GM19395 (cell line): Measurements from ENCODE around the gene EIF4E3.

ENCODE experiments used
- ATAC-seq: cut with Tn5 transposase; IDR thresholded peaks from one replicate; pipeline ENCODE4 v1.9.1; 2021; ENCODE audit warnings: mild to moderate bottlenecking, moderate library complexity; ENCODE audit not compliant: unreplicated experiment

EIF4E3 gene

DNA sequence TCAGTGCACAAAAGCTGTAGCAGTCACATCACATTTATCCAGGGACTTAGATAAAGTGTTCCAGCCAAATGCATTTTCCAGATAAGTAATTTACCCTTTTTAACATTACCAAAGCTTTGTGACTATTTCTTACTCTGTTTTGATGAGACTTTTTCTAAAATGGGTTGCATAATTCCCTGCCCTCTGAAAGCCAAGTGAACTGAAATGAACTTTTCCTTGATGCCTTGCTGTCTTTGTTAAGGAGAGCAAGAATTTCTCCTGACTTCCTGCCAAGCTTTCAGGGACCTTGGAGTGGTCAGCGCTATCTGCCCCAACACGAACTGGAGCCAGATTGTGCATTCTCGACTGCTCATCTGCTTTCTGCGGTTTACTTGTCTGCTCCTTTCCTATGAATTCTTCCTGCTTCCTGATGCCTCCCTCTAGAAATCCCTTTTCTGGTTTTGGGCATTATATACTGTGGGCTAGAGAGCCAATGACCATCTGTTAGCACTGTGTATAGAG lies 34.8 kb downstream of the EIF4E3 start:
- no peak for ATAC-seq

- no peak for ATAC-seq
These were observed 35.9 kb downstream of the EIF4E3 start for GRCh38 chr3:71689291-71689690.

- ATAC-seq, result no peak
These were observed 37.1 kb downstream of the EIF4E3 start for GRCh38 chr3:71688121-71688520.

DNA sequence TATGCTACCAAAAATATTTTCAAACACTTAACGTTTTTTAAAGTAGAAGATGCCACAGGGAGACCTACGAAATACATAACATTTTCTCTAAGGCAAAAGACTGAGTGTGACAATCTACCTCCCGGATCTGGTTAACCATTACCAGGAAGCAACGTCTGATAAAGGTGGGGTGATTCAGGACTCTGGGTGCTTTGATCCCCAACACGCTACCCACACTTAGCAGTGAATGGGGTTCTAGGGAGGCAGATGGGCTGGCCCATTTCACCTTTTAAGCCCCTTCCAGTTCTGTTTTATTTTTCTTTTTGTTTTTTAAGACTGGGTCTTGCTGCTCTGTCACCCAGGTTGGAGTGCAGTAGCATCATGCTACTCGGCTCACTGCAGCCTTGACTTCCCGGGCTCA lies 39.5 kb downstream of the EIF4E3 start:
- no peak for ATAC-seq

GRCh38 chr3:71684757-71685386 lies 40.3 kb downstream of the EIF4E3 start:
- no peak for ATAC-seq

DNA sequence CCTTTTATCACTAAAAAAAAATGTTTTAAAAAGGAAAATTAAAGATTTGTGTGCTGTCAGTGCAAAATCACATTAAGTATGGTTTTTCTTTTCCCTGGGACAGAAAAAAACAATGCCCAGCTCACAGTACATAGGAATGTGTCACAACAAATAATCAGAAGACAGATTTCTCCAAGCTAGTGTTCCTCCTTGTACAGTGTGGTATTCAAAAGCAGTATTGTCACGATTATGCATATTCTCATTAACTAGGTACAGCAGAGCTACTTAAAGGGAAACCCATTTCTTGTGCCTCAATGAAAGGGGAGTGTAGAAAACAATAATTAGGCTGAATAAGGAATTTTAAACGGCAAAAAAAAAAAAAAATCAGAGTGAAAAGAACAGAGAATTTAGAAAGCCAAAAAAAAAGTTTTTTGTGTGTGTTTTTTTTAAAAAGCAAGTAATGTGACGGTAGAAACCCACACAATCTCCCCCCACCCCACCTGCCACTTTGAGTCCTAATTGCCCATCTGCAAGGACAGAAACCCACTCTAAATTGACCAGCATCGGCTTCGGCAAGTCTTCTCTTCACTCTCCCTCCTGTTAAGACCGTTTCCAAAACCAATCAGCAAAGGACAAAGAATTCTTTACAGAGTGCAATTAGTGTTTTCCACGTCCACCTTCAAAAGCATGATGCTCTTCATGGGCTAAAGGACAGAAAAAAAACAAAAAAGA lies 41.0 kb downstream of the EIF4E3 start:
- ATAC-seq, result no peak

GRCh38 chr3:71681224-71681668 lies 44.0 kb downstream of the EIF4E3 start:
- ATAC-seq, result peak; percentile 78

GRCh38 chr3:71680603-71681002 lies 44.6 kb downstream of the EIF4E3 start:
- ATAC-seq, result no peak

DNA sequence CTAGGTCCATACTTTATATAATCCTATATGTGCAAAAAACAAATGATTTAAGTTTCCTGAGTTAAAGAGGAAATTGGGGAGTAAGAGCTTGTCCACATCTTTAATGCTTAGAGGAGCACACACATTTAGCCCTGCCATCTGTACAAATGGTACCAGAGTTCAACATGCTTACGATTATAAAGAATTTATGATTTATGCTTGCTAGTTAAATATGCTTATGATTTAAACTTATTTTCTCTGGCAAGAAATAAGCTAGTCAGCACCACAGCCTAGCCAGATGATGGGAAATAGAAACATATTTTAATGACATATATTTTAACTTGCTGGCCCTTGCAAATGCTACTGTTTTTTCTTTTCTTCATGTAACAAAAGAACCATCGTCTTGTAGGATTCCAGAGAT lies 48.3 kb downstream of the EIF4E3 start:
- no peak for ATAC-seq

GRCh38 chr3:71673486-71673885 lies 51.7 kb downstream of the EIF4E3 start:
- no peak for ATAC-seq

GRCh38 chr3:71672807-71673206 lies 52.4 kb downstream of the EIF4E3 start:
- no peak for ATAC-seq

- no peak for ATAC-seq
These were observed 52.9 kb downstream of the EIF4E3 start for GRCh38 chr3:71672340-71672739.

DNA sequence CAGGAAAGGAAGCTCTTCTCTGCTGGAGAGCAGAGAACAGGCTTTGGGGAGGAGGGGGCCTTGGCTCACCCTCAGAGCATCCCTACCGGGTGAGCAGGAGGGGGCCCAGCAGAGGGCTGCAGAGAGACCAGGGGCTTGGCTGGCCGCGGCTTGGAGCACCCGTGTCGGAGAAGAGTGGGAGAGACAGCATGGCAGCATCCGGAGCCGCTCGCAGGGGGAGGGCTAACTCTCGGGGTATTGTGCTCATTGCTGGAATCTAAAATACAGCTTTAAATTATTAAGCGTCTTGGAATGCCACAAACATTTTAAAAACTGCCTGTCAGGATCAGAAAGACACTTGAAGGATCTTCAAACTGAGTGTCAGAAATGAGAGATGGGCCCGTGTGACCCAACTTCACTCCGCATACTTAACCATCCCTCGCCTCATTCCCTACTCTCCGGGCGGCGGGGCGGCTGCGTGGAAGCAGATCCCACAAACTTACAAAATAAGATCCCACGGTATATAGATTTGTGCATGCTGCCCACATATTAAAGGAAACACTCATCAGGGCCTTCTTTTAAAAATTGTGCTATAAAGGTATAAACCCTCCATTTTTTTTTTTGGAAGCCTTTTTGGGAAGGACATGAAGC lies 53.9 kb downstream of the EIF4E3 start:
- no peak for ATAC-seq

GRCh38 chr3:71662568-71662967 lies 62.6 kb downstream of the EIF4E3 start:
- no peak for ATAC-seq

DNA sequence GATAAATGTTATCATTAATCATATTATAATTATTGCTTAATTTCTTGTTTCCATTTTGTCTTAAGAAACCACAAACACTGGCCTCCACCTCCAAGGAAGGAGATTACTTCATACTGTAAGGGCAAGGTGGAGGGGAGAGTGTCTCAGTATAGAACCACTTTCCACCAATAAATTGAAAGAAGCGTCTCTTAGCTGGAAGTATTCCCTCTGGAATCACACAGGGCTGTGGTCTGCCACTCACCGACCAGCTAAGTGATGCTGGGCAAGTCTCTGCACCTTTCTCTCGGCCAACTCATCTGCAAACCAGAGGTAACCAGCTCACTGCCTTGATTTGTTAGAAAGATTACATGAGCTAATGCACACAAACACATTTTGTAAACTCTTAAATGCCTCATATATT lies 63.1 kb downstream of the EIF4E3 start:
- no peak for ATAC-seq

- ATAC-seq, result no peak
These were observed 65.2 kb downstream of the EIF4E3 start for GRCh38 chr3:71659864-71660591.

- no peak for ATAC-seq
These were observed 67.2 kb downstream of the EIF4E3 start for GRCh38 chr3:71657831-71658530.

DNA sequence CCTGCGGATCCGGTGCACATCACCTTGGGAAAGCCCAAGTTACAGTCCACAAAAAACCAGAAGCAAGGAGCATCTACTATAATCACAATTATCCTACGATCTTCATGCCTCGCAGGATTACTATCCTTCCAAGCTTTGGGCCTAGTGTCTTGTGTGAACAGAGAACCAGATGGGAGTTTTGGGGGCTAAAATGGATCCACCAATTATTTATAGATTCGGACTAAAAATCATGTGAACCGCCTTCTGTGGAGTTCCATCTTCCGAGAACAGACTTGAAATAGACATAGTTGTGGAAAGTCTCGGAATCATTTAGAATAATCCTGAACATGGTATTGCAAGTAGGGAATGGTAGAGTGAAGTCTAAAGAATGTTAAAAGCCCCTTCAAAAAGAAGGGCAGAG lies 70.1 kb downstream of the EIF4E3 start:
- no peak for ATAC-seq

DNA sequence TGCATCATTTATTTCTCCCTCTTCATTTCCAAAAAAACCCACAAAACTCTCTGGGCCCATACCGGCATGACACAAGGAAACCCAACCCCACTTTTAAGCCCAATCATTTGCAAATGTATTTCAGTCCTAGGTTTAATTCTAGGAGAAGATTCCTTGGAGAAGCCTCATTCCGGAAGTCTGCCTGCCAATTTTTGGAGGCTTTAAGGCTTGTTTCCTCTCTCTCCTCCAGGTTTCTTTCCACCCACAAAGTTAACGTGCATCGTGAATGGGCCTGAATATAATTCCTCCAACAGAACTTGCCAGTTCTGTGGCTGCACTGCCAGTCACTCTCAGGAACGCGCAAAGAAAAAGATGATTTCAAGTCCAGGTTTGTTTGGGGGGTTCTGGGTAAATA lies 71.8 kb downstream of the EIF4E3 start:
- ATAC-seq, result no peak

- no peak for ATAC-seq
These were observed 72.3 kb downstream of the EIF4E3 start for GRCh38 chr3:71652781-71653413.
